H9 (cell line): ENCODE results near the gene DMD. TPM values are rescaled to one million over a fixed set of nuclear protein-coding genes. Genes with fewer than 3 reads are reported as not detected.

ENCODE experiments used
- DNase-seq: peaks from one replicate; pipeline ENCODE4 v3.0.0-alpha.2; 2017
- H2AFZ ChIP-seq: one replicate; pipeline ENCODE4 v1.6.1; 2013; ENCODE audit warnings: mild to moderate bottlenecking, low read length, control low read depth, moderate library complexity
- H2AK5ac ChIP-seq: 2 replicates; pipeline ENCODE4 v1.6.1; 2013; ENCODE audit warnings: low read length, control low read depth, mixed read lengths; ENCODE audit not compliant: insufficient read length
- H2BK120ac ChIP-seq: one replicate; pipeline ENCODE4 v1.6.1; 2013; ENCODE audit warnings: low read depth, mild to moderate bottlenecking, low read length, control low read depth, inconsistent platforms; ENCODE audit not compliant: poor library complexity, severe bottlenecking
- H2BK12ac ChIP-seq: 2 replicates; pipeline ENCODE4 v1.6.1; 2013; ENCODE audit warnings: low read length, control low read depth, mixed read lengths, low read depth; ENCODE audit not compliant: insufficient read length
- H2BK15ac ChIP-seq: 2 replicates; pipeline ENCODE4 v1.6.1; 2013; ENCODE audit warnings: low read depth, low read length, control low read depth
- H2BK20ac ChIP-seq: one replicate; pipeline ENCODE4 v1.6.1; 2013; ENCODE audit warnings: low read depth, mild to moderate bottlenecking, low read length, control low read depth, inconsistent platforms; ENCODE audit not compliant: poor library complexity, severe bottlenecking
- H2BK5ac ChIP-seq: 2 replicates; pipeline ENCODE4 v1.6.1; 2013; ENCODE audit warnings: low read length, control low read depth, mixed read lengths; ENCODE audit not compliant: insufficient read length
- H3K14ac ChIP-seq: 2 replicates; pipeline ENCODE4 v1.6.1; 2013; ENCODE audit warnings: low read length, control low read depth; ENCODE audit not compliant: insufficient read depth
- H3K18ac ChIP-seq: 2 replicates; pipeline ENCODE4 v1.6.1; 2013; ENCODE audit warnings: low read depth, mild to moderate bottlenecking, mixed read lengths, low read length, control low read depth; ENCODE audit not compliant: insufficient read length
- H3K23ac ChIP-seq: 2 replicates; pipeline ENCODE4 v1.6.1; 2013; ENCODE audit warnings: low read length, control low read depth, mixed read lengths, low read depth; ENCODE audit not compliant: insufficient read length
- H3K23me2 ChIP-seq: 2 replicates; pipeline ENCODE4 v1.6.1; 2013; ENCODE audit warnings: low read depth, mild to moderate bottlenecking, mixed read lengths, low read length, control low read depth; ENCODE audit not compliant: insufficient read length, poor library complexity, severe bottlenecking
- H3K27ac ChIP-seq: 2 replicates; pipeline ENCODE4 v1.5.1; 2013; ENCODE audit warnings: low read length, control low read depth, mixed read lengths, low read depth; ENCODE audit not compliant: insufficient read length
- H3K27me3 ChIP-seq: 2 replicates; pipeline ENCODE4 v1.6.1; 2013; ENCODE audit warnings: low read length, control low read depth, inconsistent platforms; ENCODE audit not compliant: insufficient read depth
- H3K4ac ChIP-seq: 2 replicates; pipeline ENCODE4 v1.6.1; 2013; ENCODE audit warnings: low read depth, mild to moderate bottlenecking, control low read depth, inconsistent platforms, low read length, moderate library complexity
- H3K4me1 ChIP-seq: 2 replicates; pipeline ENCODE4 v1.6.1; 2013; ENCODE audit warnings: low read length, control low read depth, inconsistent platforms; ENCODE audit not compliant: insufficient read depth
- H3K4me2 ChIP-seq: 2 replicates; pipeline ENCODE4 v1.6.1; 2013; ENCODE audit warnings: low read length, control low read depth, mixed read lengths; ENCODE audit not compliant: insufficient read length, insufficient read depth
- H3K56ac ChIP-seq: 2 replicates; pipeline ENCODE4 v1.6.1; 2013; ENCODE audit warnings: low read depth, mild to moderate bottlenecking, mixed read lengths, low read length, control low read depth; ENCODE audit not compliant: insufficient read length
- H3K79me1 ChIP-seq: 2 replicates; pipeline ENCODE4 v1.6.1; 2013; ENCODE audit warnings: low read depth, mild to moderate bottlenecking, moderate library complexity, low read length, control low read depth, inconsistent platforms; ENCODE audit not compliant: insufficient read depth, poor library complexity, severe bottlenecking
- H3K79me2 ChIP-seq: 2 replicates; pipeline ENCODE4 v1.6.1; 2013; ENCODE audit warnings: low read length, control low read depth, inconsistent platforms; ENCODE audit not compliant: insufficient read depth
- H3K9ac ChIP-seq: 2 replicates; pipeline ENCODE4 v1.6.1; 2013; ENCODE audit warnings: low read length, control low read depth, mixed read lengths; ENCODE audit not compliant: insufficient read length; ENCODE audit errors: extremely low read depth
- H3K9me3 ChIP-seq: one replicate; pipeline ENCODE4 v1.6.1; 2013; ENCODE audit warnings: low read depth, low read length, inconsistent platforms; ENCODE audit not compliant: control insufficient read depth
- H3T11ph ChIP-seq: one replicate; pipeline ENCODE4 v1.6.1; 2013; ENCODE audit warnings: mild to moderate bottlenecking, low read length, control low read depth, inconsistent platforms
- H4K20me1 ChIP-seq: one replicate; pipeline ENCODE4 v1.6.1; 2013; ENCODE audit not compliant: control insufficient read depth, insufficient read length, insufficient read depth
- H4K5ac ChIP-seq: 2 replicates; pipeline ENCODE4 v1.6.1; 2013; ENCODE audit warnings: low read depth, mild to moderate bottlenecking, mixed read lengths, low read length, control low read depth; ENCODE audit not compliant: insufficient read length
- H4K8ac ChIP-seq: replicated peaks from 2 replicates; pipeline ENCODE4 v1.6.1; 2013; ENCODE audit warnings: low read length, control low read depth, mixed read lengths, low read depth; ENCODE audit not compliant: insufficient read length
- H4K91ac ChIP-seq: 2 replicates; pipeline ENCODE4 v1.6.1; 2013; ENCODE audit warnings: low read depth, mild to moderate bottlenecking, moderate library complexity, mixed read lengths, low read length, control low read depth; ENCODE audit not compliant: insufficient read length
- H3K27ac Mint-ChIP-seq, 3 experiments: 2 replicates in 2 of 3; 3 replicates in 1 of 3; pipeline ENCODE4 v1.8.0; 2020 to 2021; ENCODE audit warnings: mixed read lengths in 3 of 3, mild to moderate bottlenecking in 1 of 3, moderate library complexity in 1 of 3
- H3K27me3 Mint-ChIP-seq: 2 replicates; pipeline ENCODE4 v1.8.0; 2021; ENCODE audit warnings: low read depth, mild to moderate bottlenecking, moderate library complexity, mixed read lengths
- H3K36me3 Mint-ChIP-seq, 3 experiments: 2 replicates in 2 of 3; 3 replicates in 1 of 3; pipeline ENCODE4 v1.8.0; 2020 to 2021; ENCODE audit warnings: low read depth in 3 of 3, mixed read lengths in 3 of 3; ENCODE audit not compliant: insufficient read depth in 1 of 3
- H3K4me1 Mint-ChIP-seq, 2 experiments: 2 replicates each; pipeline ENCODE4 v1.8.0; 2020; ENCODE audit warnings: mixed read lengths in 2 of 2
- H3K4me3 Mint-ChIP-seq, 2 experiments: 2 replicates in 1 of 2; 3 replicates in 1 of 2; pipeline ENCODE4 v1.8.0; 2020 to 2021; ENCODE audit warnings: mild to moderate bottlenecking in 2 of 2, mixed read lengths in 2 of 2, moderate library complexity in 1 of 2
- H3K9me3 Mint-ChIP-seq, 2 experiments: 2 replicates in 1 of 2; 3 replicates in 1 of 2; pipeline ENCODE4 v1.8.0; 2020; ENCODE audit warnings: mild to moderate bottlenecking in 2 of 2, mixed read lengths in 2 of 2, moderate library complexity in 1 of 2
- CTCF ChIP-seq: fragments of 200-600 bp; sonication (generic); conservative IDR thresholded peaks from 3 replicates; pipeline ENCODE4 v1.8.0; 2021; ENCODE audit warnings: antibody characterized with exemption, mild to moderate bottlenecking
- total RNA-seq: library from RNA; stranded (reverse); gene quantifications from 2 replicates; pipeline ENCODE4 v1.2.1, GENCODE V29; 2021

DMD gene
- total RNA-seq, 1 experiment from 2014 or later: 3.8 TPM

GRCh38 chrX:31870267-31870666 is 1341.1 kb downstream of the DMD start:
- no peak overlapping the region for H4K5ac ChIP-seq
- Mint-ChIP-seq H3K27ac (no peak overlapping the region), H3K4me3 (no peak overlapping the region), H3K4me1 (peaks cover 6 to 7% of the 10 kb centered on the region in 2 experiments; a peak in 3 of 4 replicates), H3K9me3 (peaks cover 27 to 29% of the 10 kb centered on the region in 2 experiments), H3K27me3 (no peaks in the 10 kb centered on the region), H3K36me3 (no peaks in the 10 kb centered on the region)
- no peak overlapping the region for H2BK12ac ChIP-seq
- no peak for TF ChIP-seq CTCF
- no peak overlapping the region for H3K56ac ChIP-seq
- no peak overlapping the region for H3K4ac ChIP-seq
- no peaks in the 10 kb centered on the region for H3K9me3 ChIP-seq
- H3K23ac ChIP-seq: no peak overlapping the region
- no peak overlapping the region for H4K8ac ChIP-seq
- no peak overlapping the region for H3K9ac ChIP-seq
- H3K27ac ChIP-seq: no peak overlapping the region
- no peak overlapping the region for H3K4me2 ChIP-seq
- H3T11ph ChIP-seq: no peak overlapping the region
- H3K79me1 ChIP-seq: no peaks in the 10 kb centered on the region
- no peaks in the 10 kb centered on the region for H3K79me2 ChIP-seq
- H3K23me2 ChIP-seq: no peaks in the 10 kb centered on the region
- no peak overlapping the region for H3K18ac ChIP-seq
- no peaks in the 10 kb centered on the region for H3K27me3 ChIP-seq
- DNase-seq: no peak
- H2BK15ac ChIP-seq: no peak overlapping the region
- no peak overlapping the region for H2AK5ac ChIP-seq
- H3K14ac ChIP-seq: no peak overlapping the region
- H3K4me1 ChIP-seq: no peaks in the 10 kb centered on the region; the same call in 1 of the 2 replicates
- H2BK5ac ChIP-seq: no peak overlapping the region
- no peak overlapping the region for H2BK20ac ChIP-seq
- no peaks in the 10 kb centered on the region for H4K20me1 ChIP-seq
- no peak overlapping the region for H2BK120ac ChIP-seq
- H4K91ac ChIP-seq: no peak overlapping the region
- H2AFZ ChIP-seq: no peak overlapping the region
